IMR-90 (cell line): Measurements from ENCODE around the gene KIAA0319L.

ENCODE experiments used
- CEBPB ChIP-seq: IDR thresholded peaks from 2 replicates; pipeline ENCODE4 v1.6.1; 2012; ENCODE audit warnings: low read depth, low read length, improper control_type of control experiment
- CTCF ChIP-seq: conservative IDR thresholded peaks from 2 replicates; pipeline ENCODE4 v1.5.1; 2012; ENCODE audit warnings: mild to moderate bottlenecking, low read depth, low read length, improper control_type of control experiment
- ELK1 ChIP-seq: fragments of 150-350 bp; IDR thresholded peaks from 2 replicates; pipeline ENCODE4 v1.6.1; 2016; ENCODE audit warnings: low read depth, mild to moderate bottlenecking, low read length, moderate library complexity, borderline replicate concordance
- MAFK ChIP-seq: IDR thresholded peaks from 2 replicates; pipeline ENCODE4 v1.6.1; 2012; ENCODE audit warnings: low read depth, low read length, improper control_type of control experiment
- MXI1 ChIP-seq: IDR thresholded peaks from 2 replicates; pipeline ENCODE4 v1.6.1; 2012; ENCODE audit warnings: low read depth, mild to moderate bottlenecking, low read length, moderate library complexity, borderline replicate concordance
- POLR2A ChIP-seq: IDR thresholded peaks from 2 replicates; pipeline ENCODE4 v1.6.1; 2012; ENCODE audit warnings: mild to moderate bottlenecking, low read depth, low read length
- RAD21 ChIP-seq: IDR thresholded peaks from 2 replicates; pipeline ENCODE4 v1.6.1; 2012; ENCODE audit warnings: low read length, improper control_type of control experiment
- RCOR1 ChIP-seq: IDR thresholded peaks from 2 replicates; pipeline ENCODE4 v1.6.1; 2012; ENCODE audit warnings: mild to moderate bottlenecking, low read length, improper control_type of control experiment; ENCODE audit not compliant: insufficient replicate concordance
- USF2 ChIP-seq: fragments of 150-350 bp; IDR thresholded peaks from 2 replicates; pipeline ENCODE4 v1.6.1; 2017; ENCODE audit warnings: mild to moderate bottlenecking, antibody characterized with exemption, low read length, low read depth

- TF ChIP-seq CTCF (no peak), RAD21 (no peak), USF2 (no peak), POLR2A (no peak), RCOR1 (no peak), CEBPB (no peak), MAFK (no peak), ELK1 (no peak), MXI1 (no peak)
Measured at GRCh38 chr1:35433714-35434113, 123.5 kb downstream of the KIAA0319L start.
